GM18519 (cell line): ENCODE results near the gene UBL4A.

Experiments
- ATAC-seq: cut with Tn5 transposase; IDR thresholded peaks from one replicate; pipeline ENCODE4 v1.9.1; 2021; ENCODE audit warnings: mild to moderate bottlenecking, moderate library complexity; ENCODE audit not compliant: unreplicated experiment, low FRiP score

UBL4A gene

DNA sequence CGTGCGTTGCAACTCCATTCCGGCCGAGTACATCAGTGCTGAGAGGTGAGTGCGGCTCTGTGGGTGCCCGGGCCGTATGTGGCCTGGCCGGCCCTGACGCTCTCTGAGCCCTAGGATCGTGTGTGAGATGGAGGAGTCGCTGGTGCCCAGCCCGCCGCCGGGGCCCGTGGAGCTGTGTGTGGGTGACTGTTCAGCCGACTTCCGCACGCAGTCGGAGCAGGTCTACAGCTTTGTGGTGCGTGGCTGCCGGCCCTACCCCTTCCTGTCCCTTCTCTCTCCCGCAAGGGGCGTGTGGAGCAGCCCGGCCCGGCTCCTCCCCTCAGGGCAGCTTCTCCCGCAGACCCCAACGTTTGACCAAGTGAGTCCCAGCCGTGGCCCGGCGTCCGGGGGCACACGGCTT is 20.4 kb downstream of the UBL4A start:
- ATAC-seq, result no peak

DNA sequence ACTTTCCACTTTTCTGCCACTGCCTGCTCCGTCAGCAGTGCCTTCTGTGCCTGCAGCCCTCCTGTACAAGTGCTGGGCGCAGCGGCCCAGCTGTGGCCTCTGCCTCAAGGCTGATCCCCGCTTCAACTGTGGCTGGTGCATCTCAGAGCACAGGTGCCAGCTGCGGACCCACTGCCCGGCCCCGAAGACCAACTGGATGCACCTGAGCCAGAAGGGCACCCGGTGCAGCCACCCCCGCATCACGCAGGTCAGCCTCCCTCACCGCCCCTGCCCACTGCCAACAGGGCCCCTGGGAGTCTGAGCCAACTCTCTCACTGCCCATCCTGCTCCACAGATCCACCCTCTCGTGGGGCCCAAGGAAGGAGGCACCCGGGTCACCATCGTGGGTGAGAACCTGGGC is 20.8 kb downstream of the UBL4A start:
- no peak for ATAC-seq

GRCh38 chrX:154464806-154465365 is 21.5 kb downstream of the UBL4A start:
- ATAC-seq, result no peak

- ATAC-seq, result no peak
These were observed 22.7 kb downstream of the UBL4A start for GRCh38 chrX:154463611-154464220.

GRCh38 chrX:154462396-154462795 is 24.0 kb downstream of the UBL4A start:
- ATAC-seq, result no peak

DNA sequence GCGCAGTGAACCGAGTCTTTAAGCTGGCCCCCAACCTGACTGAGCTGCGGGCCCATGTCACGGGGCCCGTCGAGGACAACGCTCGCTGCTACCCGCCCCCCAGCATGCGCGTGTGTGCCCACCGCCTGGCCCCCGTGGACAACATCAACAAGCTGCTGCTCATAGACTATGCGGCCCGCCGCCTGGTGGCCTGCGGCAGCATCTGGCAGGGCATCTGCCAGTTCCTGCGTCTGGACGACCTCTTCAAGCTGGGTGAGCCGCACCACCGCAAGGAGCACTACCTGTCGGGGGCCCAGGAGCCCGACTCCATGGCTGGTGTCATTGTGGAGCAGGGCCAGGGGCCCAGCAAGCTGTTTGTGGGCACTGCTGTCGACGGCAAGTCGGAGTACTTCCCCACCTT is 26.1 kb downstream of the UBL4A start:
- ATAC-seq, result no peak

- ATAC-seq, result no peak
These were observed 26.6 kb downstream of the UBL4A start for GRCh38 chrX:154459832-154460231.

DNA sequence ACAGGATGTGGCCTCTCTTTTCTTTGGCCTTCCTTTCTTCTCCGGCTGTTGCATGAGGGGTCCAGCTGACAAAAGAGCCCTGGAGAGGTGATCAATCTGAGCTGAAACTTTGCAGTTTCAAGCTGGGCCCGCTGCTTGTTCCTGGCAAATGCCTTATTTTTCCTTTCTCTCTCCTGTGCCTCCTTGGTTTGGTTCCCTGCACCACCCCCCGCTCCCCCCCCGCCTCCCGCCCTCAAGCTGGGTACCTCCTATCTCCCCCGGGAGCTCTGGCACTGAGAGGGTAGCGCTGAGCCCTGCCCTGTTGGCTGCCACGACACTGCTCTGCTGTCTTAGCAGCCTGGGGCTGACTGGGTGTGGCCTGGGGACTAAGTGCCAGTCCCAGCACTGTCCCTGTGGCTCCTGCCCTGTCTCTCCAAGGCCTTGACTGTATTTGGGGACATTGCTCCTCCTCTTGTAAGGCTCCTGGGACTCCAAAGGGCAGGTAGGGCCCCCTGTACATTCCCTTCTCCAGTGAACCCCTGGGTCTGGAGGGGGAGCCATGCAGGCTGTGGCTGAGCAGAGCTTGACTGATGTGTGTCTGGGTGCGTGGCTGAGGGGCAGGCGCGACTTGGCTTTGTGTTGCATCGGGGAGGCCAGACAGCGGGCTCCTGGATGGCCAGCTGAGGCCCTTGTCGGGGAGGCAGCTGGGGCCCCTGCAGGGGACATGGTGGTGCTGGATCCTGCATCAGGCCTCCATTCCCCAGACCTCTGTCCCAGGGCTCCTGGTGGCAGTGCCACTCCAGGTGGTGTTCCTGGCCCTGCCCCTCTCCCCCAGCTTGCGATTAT is 27.2 kb downstream of the UBL4A start:
- no peak for ATAC-seq

- ATAC-seq, result no peak
These were observed 28.1 kb downstream of the UBL4A start, which contains the start of gene PLXNA3 for GRCh38 chrX:154458116-154458953. PLXNA3 (plus strand) TSS chrX:154458281; CDS start chrX:154460184, 1,903 bp downstream.

DNA sequence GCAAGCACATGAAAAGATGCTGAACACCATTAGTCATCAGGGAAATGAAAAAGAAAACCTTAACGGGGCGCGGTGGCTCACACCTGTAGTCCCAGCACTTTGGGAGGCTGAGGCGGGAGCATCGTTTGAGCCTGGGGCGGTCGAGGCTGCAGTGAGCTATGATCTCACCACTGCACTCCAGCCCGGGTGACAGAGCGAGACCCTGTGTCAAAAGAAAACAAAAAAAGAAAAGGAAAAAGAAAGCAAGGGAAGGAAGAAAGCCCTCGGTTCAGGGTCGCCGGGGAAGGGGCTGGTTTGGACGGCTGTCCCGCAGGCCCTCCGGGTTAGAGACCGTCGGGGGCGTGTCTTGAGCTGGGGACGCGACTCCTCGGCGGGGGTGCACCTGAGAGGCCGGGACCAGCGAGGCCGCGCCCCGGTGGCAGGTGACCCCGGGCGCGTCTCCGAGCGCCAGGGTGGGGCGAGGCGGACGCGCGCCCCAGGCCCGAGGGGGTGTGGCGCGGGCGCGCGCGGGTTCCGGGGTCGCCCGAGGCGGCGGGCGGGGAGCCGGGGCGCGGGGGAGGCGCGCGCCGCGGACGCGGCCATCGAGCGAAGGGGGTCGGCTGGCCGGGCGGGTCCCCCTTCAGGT is 28.8 kb downstream of the UBL4A start:
- ATAC-seq, result no peak

DNA sequence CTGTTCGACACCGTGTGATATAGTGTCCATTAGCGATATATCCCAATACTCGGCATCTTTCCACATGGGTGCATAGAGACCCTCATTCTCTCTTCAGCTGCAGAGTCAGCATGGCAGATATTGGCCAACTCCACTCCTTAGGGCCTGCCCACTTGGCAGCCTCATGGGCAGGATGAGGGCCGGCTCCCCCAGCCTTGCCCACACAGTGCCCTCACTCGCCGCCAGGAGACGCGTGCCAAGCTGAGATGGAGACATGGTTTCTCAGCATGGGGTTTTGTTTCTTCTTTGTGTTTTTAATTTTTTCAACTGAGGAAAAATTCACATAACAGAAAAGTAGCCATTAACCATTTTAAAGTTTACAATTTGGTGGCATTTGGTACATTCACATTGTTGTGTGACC is 33.6 kb downstream of the UBL4A start:
- no peak for ATAC-seq

- no peak for ATAC-seq
These were observed 36.1 kb downstream of the UBL4A start for GRCh38 chrX:154450312-154450711.

GRCh38 chrX:154449618-154450017 is 36.8 kb downstream of the UBL4A start:
- ATAC-seq, result no peak

DNA sequence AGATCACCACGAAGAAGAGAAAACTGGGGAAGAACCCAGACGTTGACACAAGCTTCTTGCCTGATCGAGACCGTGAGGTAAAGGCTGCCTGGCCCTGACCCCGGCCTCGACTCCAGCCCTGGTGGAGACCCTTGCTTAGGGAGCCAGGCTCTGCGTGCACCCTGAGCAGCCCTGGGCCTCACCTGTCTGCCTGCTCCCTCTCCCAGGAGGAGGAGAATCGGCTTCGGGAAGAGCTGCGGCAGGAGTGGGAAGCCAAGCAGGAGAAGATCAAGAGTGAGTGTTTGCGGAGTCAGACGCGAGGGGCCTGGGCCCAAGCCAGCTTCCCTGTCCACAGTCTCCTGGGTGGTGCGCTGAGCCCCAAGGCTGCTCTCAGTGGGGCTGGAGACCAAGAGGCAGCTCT is 37.9 kb downstream of the UBL4A start:
- no peak for ATAC-seq

DNA sequence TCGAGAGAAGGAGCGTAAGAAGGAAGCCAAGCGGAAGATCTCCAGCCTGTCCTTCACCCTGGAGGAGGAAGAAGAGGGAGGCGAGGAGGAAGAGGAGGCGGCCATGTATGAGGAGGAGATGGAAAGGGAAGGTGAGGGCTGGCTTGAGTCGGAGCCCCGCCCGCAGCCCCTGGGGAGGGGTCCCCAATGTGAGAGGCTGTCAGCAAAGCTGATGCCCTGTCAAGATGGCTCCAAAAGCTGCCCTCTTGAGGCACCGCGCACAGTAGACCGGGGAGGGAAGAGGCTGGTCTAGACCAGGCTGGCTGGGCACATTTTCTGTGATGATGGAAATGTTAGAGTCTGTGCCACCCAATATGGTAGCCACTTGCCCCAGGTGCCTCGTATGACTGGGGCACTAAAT is 40.0 kb downstream of the UBL4A start:
- ATAC-seq, result no peak

- ATAC-seq, result no peak
These were observed 40.6 kb downstream of the UBL4A start for GRCh38 chrX:154445776-154446175.

DNA sequence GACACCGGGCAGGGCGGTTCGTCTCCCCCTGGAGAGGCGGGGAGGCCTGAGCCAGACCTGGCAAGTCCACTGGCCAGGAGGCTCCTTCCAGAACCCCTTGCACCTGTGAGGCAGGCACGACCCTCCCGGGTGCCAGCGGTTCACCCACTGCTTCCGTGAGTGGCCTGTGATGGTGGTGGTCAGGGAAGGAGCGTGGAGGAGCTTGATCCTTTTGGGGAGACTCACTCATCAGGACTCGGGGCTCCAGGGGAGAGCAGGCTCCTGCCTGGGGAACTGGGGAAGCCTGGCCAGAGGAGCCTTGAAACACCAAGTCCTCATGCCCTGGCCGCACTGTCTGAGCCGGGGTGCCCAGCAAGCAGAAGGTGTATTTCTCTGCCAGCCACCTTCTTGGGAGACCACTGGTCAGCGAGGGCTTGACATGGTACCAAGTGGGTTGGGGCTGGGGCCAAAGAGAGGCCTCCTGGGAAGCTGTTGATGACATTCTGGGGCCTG is 41.6 kb downstream of the UBL4A start:
- no peak for ATAC-seq

DNA sequence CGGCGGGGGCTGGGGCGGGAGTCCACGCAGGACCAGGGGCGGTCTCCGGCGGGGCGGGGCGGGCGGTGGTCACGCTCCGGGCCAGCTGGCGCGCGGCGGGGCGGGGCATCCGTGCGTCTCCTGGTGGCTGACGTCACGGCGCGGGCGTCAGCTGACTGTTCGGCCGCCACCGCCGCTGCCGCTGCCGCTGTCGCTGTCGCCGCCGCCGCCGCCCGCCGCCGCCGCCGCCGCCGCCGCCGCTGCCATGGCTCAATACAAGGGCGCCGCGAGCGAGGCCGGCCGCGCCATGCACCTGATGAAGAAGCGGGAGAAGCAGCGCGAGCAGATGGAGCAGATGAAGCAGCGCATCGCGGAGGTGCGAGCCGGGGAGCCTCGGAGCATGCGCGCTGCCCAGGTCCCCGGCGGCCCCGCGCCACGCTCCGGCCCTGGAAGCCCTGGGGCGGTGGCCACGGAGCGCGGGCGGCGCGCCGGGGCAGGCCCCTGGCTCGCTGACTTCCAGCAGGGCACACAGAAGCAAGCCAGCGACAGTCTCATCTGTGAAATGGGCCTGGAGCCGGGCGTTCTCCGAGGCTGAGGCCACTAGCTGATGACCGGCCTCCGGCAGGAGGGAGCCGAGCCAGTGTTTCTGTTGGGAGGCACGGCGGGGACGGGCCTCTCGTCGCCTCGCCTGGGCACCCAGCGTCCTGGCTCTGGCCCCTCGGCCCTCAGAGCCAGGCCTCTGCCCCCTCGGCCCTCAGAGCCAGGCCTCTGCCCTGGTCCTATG is 42.2 kb downstream of the UBL4A start, which contains the start of gene FAM50A:
FAM50A (plus strand) TSS at position 150 of the 763 bp plus-strand sequence; CDS start at position 245, 95 bp downstream.
- no peak for ATAC-seq

DNA sequence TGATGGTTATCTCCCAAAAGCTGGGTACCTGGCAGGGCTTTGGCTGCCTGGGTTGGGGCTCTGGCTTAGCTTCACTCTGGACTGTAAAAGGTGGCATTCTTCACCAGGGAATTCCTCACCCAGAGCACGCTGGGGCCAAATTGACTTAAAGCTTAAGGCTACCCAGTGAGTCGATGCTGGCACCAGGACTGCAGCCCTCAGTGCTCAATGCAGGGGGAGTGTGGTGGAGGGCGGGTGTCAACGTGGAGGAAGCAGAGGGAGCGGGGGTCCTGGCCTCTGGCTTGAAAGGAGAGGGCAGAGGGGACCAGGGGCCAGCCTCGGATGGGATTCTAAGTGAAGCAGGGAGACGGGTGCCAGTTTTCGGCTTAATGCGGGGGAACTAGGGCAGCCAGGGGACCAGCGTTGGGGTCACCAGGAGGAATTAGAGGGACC is 42.9 kb downstream of the UBL4A start:
- no peak for ATAC-seq
